Measurements from ENCODE around the gene NUMB.

DNA sequence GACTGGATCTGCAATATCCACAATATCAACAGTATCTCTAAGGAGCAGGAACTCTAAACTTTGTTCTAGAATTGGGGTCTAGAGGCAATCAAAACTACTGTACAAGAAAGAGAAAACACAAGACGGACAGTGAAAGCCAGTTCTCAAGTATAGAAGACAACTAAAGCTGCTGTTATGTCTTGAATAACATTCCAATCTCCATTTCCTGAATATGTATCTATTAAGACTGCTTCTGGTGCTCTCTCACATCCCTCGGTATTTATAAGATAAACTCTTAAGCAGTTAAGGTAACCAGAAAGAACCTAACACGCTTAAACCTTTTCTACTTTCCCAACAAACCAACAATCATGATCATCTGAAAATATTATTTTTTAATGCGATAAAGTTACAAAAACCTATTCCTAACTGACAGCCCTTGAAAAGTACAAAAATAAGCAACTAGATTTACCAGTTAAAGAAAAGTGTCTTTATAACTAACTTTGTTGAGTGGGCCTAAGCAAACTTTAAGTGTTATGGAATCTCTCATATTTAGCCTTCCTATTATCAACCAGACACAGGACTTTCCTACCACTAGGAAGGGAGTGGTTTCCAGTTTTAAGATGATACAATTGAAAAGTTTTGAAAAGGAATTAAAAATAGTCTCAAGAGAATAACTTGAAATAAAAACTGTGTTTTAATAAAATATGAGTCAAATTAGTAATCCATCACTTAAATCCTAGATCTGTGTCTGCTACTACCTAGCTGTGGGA is 30.7 kb downstream of the NUMB start:
- TF ChIP-seq POLR2A (IDR thresholded peaks at IDR 0.05): no peak
- TF ChIP-seq, protein P1, sequence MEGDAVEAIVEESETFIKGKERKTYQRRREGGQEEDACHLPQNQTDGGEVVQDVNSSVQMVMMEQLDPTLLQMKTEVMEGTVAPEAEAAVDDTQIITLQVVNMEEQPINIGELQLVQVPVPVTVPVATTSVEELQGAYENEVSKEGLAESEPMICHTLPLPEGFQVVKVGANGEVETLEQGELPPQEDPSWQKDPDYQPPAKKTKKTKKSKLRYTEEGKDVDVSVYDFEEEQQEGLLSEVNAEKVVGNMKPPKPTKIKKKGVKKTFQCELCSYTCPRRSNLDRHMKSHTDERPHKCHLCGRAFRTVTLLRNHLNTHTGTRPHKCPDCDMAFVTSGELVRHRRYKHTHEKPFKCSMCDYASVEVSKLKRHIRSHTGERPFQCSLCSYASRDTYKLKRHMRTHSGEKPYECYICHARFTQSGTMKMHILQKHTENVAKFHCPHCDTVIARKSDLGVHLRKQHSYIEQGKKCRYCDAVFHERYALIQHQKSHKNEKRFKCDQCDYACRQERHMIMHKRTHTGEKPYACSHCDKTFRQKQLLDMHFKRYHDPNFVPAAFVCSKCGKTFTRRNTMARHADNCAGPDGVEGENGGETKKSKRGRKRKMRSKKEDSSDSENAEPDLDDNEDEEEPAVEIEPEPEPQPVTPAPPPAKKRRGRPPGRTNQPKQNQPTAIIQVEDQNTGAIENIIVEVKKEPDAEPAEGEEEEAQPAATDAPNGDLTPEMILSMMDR (IDR thresholded peaks at IDR 0.05): no peak
